GM12874 (cell line): ENCODE results near the gene SPATS1.

Source experiments
- TF ChIP-seq, protein P1 (sequence below): IDR thresholded peaks from 2 replicates; pipeline ENCODE4 v1.5.1; 2011; ENCODE audit warnings: low read depth, mild to moderate bottlenecking, control low read depth, low read length, moderate library complexity; ENCODE audit not compliant: insufficient read depth

The SPATS1 gene

DNA sequence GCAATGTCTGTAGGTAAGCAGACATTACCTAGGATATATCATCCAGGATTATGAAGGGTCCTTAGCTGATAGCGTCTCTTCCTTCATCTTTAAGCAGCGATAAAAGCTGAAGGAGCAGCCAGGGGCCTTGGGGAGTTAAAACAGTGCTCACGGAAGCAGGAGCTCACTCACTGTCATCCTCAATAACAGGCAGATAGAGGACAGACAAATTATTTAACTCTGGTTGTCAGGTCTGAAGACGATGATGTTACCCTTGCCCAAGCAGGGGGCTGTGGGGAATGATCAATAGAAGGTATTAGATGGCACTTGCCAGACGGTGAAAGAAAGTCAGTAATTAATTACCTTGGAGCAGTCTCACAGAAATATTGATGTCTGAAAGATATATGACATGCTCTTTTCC, 12.6 kb upstream of the SPATS1 start:
- TF ChIP-seq, protein P1, sequence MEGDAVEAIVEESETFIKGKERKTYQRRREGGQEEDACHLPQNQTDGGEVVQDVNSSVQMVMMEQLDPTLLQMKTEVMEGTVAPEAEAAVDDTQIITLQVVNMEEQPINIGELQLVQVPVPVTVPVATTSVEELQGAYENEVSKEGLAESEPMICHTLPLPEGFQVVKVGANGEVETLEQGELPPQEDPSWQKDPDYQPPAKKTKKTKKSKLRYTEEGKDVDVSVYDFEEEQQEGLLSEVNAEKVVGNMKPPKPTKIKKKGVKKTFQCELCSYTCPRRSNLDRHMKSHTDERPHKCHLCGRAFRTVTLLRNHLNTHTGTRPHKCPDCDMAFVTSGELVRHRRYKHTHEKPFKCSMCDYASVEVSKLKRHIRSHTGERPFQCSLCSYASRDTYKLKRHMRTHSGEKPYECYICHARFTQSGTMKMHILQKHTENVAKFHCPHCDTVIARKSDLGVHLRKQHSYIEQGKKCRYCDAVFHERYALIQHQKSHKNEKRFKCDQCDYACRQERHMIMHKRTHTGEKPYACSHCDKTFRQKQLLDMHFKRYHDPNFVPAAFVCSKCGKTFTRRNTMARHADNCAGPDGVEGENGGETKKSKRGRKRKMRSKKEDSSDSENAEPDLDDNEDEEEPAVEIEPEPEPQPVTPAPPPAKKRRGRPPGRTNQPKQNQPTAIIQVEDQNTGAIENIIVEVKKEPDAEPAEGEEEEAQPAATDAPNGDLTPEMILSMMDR, result no peak

DNA sequence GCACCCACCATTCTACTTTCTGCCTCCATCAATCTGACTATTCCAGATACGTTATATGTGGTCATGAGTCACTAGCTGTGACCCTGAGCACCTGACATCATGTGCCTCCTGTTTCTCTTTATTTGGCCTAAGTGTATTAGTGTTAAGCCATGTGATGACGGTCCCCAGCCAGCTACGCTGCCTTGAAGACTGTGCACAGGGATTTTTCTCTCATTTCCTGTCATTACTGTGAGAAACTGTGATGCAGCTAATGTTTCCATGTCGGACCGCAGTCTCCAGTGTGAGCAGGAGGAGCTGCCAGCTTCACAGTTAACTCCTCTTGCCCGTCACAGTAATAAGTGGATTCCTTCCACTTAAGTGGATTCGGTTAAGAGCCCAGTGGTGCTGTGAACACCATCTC, 9.9 kb upstream of the SPATS1 start:
- TF ChIP-seq, protein P1, result no peak

DNA sequence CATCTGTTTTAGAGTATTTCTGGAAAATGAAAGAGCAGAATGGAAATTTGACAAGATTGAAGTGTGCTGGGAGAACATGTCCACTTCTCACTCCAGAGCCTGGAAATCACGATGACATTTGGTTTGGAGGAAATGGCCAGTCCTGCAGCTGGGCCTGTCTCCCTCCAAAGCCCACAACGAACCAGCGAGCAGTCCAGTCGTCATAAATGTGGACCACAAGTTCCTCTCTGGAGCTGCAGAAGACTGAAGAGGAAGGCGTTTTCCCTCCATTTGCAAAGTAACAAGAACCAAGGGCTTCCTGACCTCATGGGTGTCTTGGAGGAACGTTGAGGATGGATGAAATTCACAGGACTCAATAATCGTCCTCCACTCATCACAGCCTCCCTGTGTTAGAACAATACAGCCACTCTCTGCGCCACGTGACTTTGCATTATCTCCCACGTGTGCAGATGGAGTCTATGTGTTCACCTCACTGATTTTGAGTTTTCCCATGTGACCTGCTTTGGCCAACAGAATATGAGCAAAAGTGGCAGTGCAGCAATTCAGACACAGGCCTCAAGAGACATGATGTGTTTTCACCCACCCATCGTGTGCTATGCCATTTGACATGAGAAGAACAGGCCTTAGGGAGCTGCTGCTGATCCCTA, 9.1 kb upstream of the SPATS1 start:
- TF ChIP-seq, protein P1, result no peak

DNA sequence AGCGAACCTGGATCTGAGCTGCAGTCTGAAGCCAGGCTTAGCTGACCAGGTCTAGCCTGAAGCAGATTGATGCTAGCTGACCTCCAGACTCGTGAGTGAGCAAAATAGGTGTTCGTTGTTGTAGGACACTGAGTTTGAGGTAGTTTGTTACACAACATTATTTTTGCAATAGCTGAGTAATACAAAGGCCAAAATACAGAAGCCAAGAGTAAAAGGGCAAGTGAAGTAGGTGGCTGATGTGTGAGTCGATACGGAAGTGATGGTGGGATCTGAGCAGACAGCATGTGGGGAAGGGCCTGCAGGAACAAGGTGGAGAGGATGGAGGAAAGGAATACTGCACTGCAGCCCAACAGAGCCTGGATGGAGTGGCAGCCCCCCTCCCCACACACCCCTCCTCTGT, 8.5 kb upstream of the SPATS1 start:
- TF ChIP-seq, protein P1, result no peak

DNA sequence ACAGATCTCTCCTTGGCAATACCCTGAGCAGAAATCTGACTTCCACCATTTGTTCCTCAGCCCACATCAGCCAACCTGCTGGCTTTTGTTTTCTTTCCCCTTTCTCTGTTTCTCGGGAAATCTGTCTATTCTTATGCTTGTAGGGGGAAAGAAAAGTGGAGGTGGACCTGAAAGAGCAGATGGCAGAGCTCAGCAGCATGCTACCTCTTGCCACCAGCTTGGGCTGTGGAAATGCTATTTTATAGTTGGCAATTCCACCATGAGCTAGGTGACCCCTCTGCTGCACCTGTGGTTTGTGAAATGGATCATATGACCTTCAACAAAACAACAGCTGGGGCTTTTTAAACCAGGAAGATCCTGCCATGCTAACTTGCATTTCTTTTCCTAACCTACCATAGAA, 6.8 kb upstream of the SPATS1 start:
- TF ChIP-seq, protein P1, result no peak

DNA sequence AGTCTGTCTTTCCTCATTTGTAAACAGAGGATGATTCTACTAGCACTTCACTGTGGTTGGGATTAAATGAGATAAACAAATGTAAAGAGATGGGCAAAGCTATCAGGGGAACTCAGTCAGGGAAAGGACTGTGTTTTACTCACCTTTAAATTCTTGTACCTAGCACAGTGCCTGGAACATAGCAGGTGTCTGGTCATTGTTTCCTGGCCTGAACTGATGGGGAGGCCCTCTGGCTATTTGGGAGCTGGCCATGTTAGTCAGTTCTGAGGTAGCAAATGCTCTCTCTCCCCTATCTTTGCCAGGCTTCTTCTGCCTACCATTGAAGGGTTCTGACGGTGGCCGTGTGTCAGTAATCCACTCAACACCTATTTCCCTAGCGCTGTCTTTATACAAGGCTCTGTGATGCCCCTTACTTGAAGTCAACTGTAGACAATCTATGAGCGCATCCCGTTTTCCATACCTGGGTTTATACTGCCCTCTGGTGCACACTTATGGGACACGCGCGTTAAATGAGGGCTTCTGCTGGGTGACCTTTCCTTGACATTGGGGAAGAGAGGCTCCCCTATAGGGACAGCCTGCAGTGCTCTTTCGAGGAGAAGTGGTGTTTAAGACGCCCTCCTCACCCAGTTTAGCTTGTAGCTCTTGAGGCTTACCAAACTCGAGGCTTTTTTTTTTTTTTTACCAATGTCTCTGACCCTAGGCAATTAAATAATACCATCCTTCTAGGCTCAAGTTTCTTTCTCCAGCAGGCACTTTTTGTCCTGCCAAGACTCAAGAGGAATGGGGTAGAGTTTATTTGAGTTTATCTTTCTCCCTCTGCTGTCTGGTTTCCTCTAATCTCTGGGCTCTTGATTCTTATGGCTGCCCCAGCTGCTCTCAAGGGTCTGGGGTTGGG, 4.0 kb upstream of the SPATS1 start:
- TF ChIP-seq, protein P1, result peak; percentile 66

DNA sequence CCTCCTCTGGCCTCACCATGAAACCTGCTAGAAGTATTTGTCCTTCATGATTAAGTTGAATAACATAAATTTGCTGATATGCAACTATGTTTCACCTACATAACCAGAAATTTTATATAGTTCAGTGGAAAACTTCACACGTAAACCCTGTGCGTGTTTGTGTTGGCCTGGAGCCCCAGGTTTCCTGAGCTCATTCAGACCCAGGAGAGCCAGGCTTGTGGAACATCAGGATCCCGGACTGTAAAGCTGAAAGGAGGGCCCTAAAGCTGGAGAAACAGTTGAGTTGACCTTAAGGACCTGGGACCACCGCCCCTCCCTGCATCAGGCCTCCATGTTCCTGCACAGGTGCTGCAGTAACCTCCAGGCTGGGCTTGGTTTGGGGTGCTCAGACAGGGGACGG, 3.1 kb upstream of the SPATS1 start:
- TF ChIP-seq, protein P1, result no peak
